GM23248 (cell line): Measurements from ENCODE around the gene R3HDM2.

ENCODE experiments used
- EZH2 ChIP-seq: fragments of 200-600 bp; sonication (generic); IDR thresholded peaks from 2 replicates; pipeline ENCODE4 v1.6.1; 2018; ENCODE audit warnings: antibody characterized with exemption, mild to moderate bottlenecking; ENCODE audit not compliant: insufficient read depth, poor library complexity, severe bottlenecking
- EZH2phosphoT487 ChIP-seq: fragments of 200-600 bp; sonication (generic); IDR thresholded peaks from 2 replicates; pipeline ENCODE4 v1.6.1; 2018; ENCODE audit warnings: antibody characterized with exemption, moderate library complexity, mild to moderate bottlenecking, low read depth; ENCODE audit not compliant: insufficient read depth

DNA sequence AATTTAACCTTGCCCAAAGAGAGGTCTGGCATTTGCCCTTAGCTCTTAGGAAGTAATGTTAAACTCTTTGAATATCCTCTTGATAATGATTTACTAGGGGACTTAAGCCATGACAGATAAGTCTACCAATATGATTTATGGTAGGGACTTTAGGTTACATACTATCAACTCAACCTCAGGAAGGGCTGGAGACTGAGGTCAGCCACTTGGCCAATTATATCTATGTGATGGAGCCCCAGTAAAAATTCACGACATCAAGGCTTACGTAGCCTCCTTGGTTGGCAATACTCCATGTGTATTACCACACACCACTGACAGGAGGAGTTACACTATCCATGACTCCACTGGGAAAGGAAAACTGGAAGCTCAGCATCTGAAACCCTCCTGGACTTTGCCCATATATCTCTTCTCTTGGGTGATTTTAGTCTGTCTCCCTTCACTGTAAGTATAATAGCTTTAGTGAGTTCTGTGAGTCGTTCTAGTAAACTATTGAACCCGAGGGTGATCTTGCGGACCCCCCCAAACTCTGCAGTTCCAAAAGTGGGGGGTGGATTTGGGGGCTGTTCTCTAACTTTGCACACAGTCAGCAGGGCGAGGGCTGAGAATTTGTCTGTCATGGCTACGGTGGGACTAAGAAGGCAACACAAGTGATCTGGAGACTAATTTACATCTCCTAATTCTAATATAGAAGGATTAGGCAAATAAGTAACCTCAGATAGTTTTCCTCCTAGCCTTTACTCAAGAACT, 62.3 kb downstream of the R3HDM2 start:
- TF ChIP-seq EZH2 (no peak), EZH2phosphoT487 (no peak)
